Measurements from ENCODE around the gene GLB1L2. TPM values are rescaled to one million over a fixed set of nuclear protein-coding genes. Genes with fewer than 3 reads are reported as not detected.

The GLB1L2 gene
- total and polyA plus RNA-seq, 2 experiments from 2014 or later, result 3.3 to 12.3 TPM

- Histone ChIP-seq H3K4me2 (no peak overlapping the region), H3K79me2 (replicated peaks; ENCODE audit: insufficient read depth) (no peaks in the 10 kb centered on the region), H3K4me1 (ENCODE audit: insufficient read depth) (0 out of 2 replicates have a peak, but pooled peaks cover 4% of the 10 kb centered on the region), H3F3A (replicated peaks; ENCODE audit: low read depth) (no peaks in the 10 kb centered on the region), H4K20me1 (replicated peaks; ENCODE audit: insufficient read depth) (no peaks in the 10 kb centered on the region), H3K36me3 (ENCODE audit: insufficient read depth) (peaks cover 18% of the 10 kb centered on the region), H2AFZ (no peak overlapping the region), H3K4me3 (no peak overlapping the region), H3K9me2 (ENCODE audit: insufficient read depth) (no peaks in the 10 kb centered on the region), H3K27ac (ENCODE audit: low read depth) (no peak overlapping the region), H3K27me3 (ENCODE audit: insufficient read depth) (no peaks in the 10 kb centered on the region)
- ATAC-seq, result no peak
- TF ChIP-seq NANOG (IDR thresholded peaks at IDR 0.05; ENCODE audit: borderline replicate concordance), result no peak
- no peak for TF ChIP-seq EZH2phosphoT487 (IDR thresholded peaks at IDR 0.05; ENCODE audit: unreplicated experiment)
- TF ChIP-seq POLR2AphosphoS5 (IDR thresholded peaks at IDR 0.05; ENCODE audit: low read depth), result no peak
- no peak for TF ChIP-seq REST (IDR thresholded peaks at IDR 0.05; ENCODE audit: unreplicated experiment)
- Mint-ChIP-seq H3K9me3 (no peaks in the 10 kb centered on the region), H3K36me3 (ENCODE audit: low read depth) (peaks cover 68% of the 10 kb centered on the region), H3K27me3 (ENCODE audit: insufficient read depth, low read depth, poor library complexity) (peaks cover 9% of the 10 kb centered on the region), H3K4me1 (peaks cover 22% of the 10 kb centered on the region), H3K4me3 (no peak overlapping the region), H3K27ac (no peak overlapping the region; the same call in 1 of the 2 replicates)
- DNase-seq (ENCODE audit: low spot score), result no peak
Measured at GRCh38 chr11:134292661-134293060, 39.1 kb upstream of the GLB1L2 start.

GRCh38 chr11:134293119-134294113, 38.4 kb upstream of the GLB1L2 start:
- Histone ChIP-seq H3K27me3 (ENCODE audit: insufficient read depth) (no peaks in the 10 kb centered on the region), H3K36me3 (ENCODE audit: insufficient read depth) (peaks cover 18% of the 10 kb centered on the region), H2AFZ (no peak overlapping the region), H3F3A (replicated peaks; ENCODE audit: low read depth) (no peaks in the 10 kb centered on the region), H3K4me3 (no peak overlapping the region), H4K20me1 (replicated peaks; ENCODE audit: insufficient read depth) (no peaks in the 10 kb centered on the region), H3K27ac (ENCODE audit: low read depth) (no peak overlapping the region), H3K4me1 (ENCODE audit: insufficient read depth) (no peaks in the 10 kb centered on the region), H3K79me2 (replicated peaks; ENCODE audit: insufficient read depth) (no peaks in the 10 kb centered on the region), H3K9me2 (ENCODE audit: insufficient read depth) (no peaks in the 10 kb centered on the region), H3K4me2 (no peak overlapping the region)
- peaks cover 9% of the 10 kb centered on the region for H3K27me3 Mint-ChIP-seq (ENCODE audit: insufficient read depth, low read depth, poor library complexity)
- H3K4me1 Mint-ChIP-seq, result peaks cover 16% of the 10 kb centered on the region
- ATAC-seq (no peak), DNase-seq (ENCODE audit: low spot score) (no peak)
- H3K4me3 Mint-ChIP-seq, result no peak overlapping the region
- H3K36me3 Mint-ChIP-seq (ENCODE audit: low read depth), result peaks cover 68% of the 10 kb centered on the region
- no peaks in the 10 kb centered on the region for H3K9me3 Mint-ChIP-seq
- no peak overlapping the region; the same call in 1 of the 2 replicates for H3K27ac Mint-ChIP-seq
- TF ChIP-seq NANOG (IDR thresholded peaks at IDR 0.05; ENCODE audit: borderline replicate concordance) (no peak), ZNF331 (CRISPR knock-in tag; IDR thresholded peaks at IDR 0.05; ENCODE audit: low read depth) (no peak), POLR2AphosphoS5 (IDR thresholded peaks at IDR 0.05; ENCODE audit: low read depth) (no peak), CREB1 (CRISPR knock-in tag; IDR thresholded peaks at IDR 0.05; ENCODE audit: low read depth) (no peak), STAT1 (IDR thresholded peaks at IDR 0.05; ENCODE audit: unreplicated experiment) (no peak), ETS1 (IDR thresholded peaks at IDR 0.05) (no peak), JUNB (IDR thresholded peaks at IDR 0.05; ENCODE audit: unreplicated experiment) (no peak)

Measured in GM23338 (cell line).